Activated naive CD8-positive, alpha-beta T cell treated with anti-CD3 and anti-CD28 coated beads, Interleukin-2, amount 50 U/mL, for 24 hours (primary cell): ENCODE results near the gene SBF2.
A peak's percentile ranks its signal among the peaks of the same experiment; 100 is the strongest.
"Not testable (repeated sequence)": the region's sequence is repeated elsewhere in the genome, so short reads cannot be mapped to it uniquely, and the experiment has no call there.

Source experiments
- ATAC-seq: fragments of 150-1000 bp; cut with Tn5 transposase; one replicate; pipeline ENCODE4 v1.10.0; 2021
- DNase-seq: peaks from one replicate; pipeline ENCODE4 v3.0.0; 2021
- H3K27ac Mint-ChIP-seq: one replicate; pipeline ENCODE4 v1.8.0; 2021; ENCODE audit warnings: mild to moderate bottlenecking, mixed read lengths
- H3K27me3 Mint-ChIP-seq: one replicate; pipeline ENCODE4 v1.8.0; 2021; ENCODE audit warnings: mixed read lengths
- H3K36me3 Mint-ChIP-seq: one replicate; pipeline ENCODE4 v1.8.0; 2021; ENCODE audit warnings: low read depth, mixed read lengths
- H3K4me1 Mint-ChIP-seq: one replicate; pipeline ENCODE4 v1.8.0; 2021; ENCODE audit warnings: mixed read lengths
- H3K4me3 Mint-ChIP-seq: one replicate; pipeline ENCODE4 v1.8.0; 2021; ENCODE audit warnings: mild to moderate bottlenecking, moderate library complexity, mixed read lengths
- H3K9me3 Mint-ChIP-seq: one replicate; pipeline ENCODE4 v1.8.0; 2021; ENCODE audit warnings: mixed read lengths

SBF2 gene

DNA sequence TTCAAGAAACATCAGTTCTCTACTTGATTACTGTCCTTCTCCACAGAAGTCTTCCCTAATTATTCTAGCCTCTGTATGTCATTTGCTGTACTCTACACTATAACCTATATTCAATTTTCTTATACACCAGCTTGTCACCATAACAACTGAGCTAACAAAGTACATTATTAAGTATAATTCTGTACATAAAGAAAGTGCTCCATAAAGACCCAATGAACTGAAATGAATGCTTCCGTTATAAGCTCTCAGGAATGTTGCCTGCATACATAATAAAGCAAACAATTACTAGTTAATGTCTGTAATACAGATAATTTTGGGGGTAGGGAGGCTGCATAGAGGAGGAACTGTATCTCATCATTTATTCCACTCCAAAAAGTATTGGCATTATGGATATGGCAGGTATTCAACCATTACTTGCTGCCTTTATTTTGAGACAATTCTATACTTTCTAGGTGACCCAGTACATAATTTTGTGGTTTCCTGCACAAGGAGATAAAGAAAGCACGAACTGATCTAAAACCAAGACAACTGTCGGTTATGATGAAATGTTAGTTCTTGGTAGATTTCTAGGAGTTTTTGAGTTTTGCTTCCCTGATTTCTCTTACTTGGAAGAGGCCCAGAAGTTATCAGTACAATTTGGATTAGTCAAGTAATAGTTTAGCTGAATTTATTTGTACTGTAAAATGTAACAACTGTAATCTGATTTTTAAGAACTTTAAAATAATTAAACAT is 202.5 kb downstream of the SBF2 start:
- H3K4me1 Mint-ChIP-seq, result peaks cover 7% of the 10 kb centered on the region
- H3K27ac Mint-ChIP-seq, result no peak overlapping the region
- no peaks in the 10 kb centered on the region for H3K9me3 Mint-ChIP-seq
- no peak for ATAC-seq
- H3K4me3 Mint-ChIP-seq, result no peak overlapping the region
- no peaks in the 10 kb centered on the region for H3K27me3 Mint-ChIP-seq
- no peak for DNase-seq
- no peaks in the 10 kb centered on the region for H3K36me3 Mint-ChIP-seq

DNA sequence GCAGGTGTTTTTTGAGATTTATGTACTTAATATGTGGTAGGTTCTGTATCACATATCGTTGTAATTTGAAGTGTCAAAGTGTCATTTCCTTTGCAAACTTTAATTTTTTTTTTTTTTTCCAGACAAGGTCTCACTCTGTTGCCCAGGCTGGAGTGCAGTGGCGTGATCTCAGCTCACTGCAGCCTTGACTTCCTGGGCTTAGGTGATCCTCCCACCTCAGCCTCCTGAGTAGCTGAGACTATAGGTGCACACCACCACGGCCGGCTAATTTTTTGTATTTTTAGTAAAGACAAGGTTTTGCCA is 206.1 kb downstream of the SBF2 start:
- H3K4me3 Mint-ChIP-seq, DNase-seq, H3K36me3 Mint-ChIP-seq, H3K27me3 Mint-ChIP-seq, H3K4me1 Mint-ChIP-seq, ATAC-seq, H3K27ac Mint-ChIP-seq: not testable (repeated sequence)
- peaks cover 26% of the 10 kb centered on the region for H3K9me3 Mint-ChIP-seq

DNA sequence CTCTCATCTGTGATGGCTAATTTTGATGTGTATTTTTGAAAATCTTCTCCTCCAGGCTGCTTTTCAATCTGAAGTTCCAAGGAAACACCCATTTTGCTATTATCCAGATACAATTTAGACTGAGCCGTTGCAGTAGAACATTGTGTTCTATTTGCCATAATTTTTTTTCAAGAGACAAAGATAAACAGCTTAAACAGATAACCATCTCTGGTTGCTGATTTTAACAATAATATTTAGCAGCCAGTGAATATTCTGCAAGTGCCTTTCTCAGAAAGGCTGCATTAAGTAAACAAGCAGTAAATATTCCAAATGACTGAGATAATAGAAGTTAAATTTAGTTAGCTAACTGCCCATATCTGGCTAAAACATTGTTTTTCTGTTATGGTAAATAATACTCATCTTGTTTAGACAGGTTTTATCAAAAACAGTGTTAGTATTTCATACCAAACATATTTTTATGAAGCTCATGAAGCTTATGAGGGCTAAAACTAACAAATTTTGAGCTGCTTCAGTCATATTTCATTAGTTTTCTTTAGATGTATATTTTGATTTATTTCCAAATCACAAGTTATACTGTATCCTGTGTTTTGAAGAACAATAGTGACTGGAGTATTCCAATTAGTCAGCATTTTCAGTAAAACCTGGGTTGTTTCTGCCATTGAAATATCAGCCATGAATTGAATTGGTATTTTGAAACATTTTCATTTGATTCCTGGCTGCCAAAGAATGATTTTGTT is 206.7 kb downstream of the SBF2 start:
- Mint-ChIP-seq H3K9me3 (peaks cover 30% of the 10 kb centered on the region), H3K4me3 (no peak overlapping the region), H3K4me1 (peaks cover 7% of the 10 kb centered on the region), H3K27me3 (no peaks in the 10 kb centered on the region), H3K36me3 (no peaks in the 10 kb centered on the region), H3K27ac (no peak overlapping the region)
- DNase-seq, result no peak
- no peak for ATAC-seq

DNA sequence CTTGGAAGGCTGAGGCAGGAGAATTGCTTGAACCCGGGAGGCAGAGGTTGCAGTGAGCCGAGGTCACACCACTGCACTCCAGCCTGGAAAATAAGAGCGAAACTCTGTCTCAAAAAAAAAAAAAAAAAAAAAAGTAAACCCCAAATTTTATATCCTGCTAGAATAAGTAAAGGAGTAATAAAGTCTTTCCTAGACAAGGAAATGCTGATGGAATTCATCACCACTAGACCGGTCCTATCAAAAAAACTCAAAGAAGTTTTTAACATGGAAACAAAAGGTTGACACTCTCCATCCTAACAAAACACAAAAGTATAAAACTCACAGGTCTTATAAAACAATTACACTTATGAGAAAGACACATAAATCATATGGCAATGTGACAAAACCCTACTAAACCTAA is 213.9 kb downstream of the SBF2 start:
- Mint-ChIP-seq H3K27me3 (no peaks in the 10 kb centered on the region), H3K36me3 (peaks cover 6% of the 10 kb centered on the region)
- no peak for ATAC-seq

GRCh38 chr11:10076458-10077141 is 217.4 kb downstream of the SBF2 start:
- Mint-ChIP-seq H3K27me3 (no peaks in the 10 kb centered on the region), H3K4me3 (no peak overlapping the region), H3K9me3 (peaks cover 24% of the 10 kb centered on the region), H3K27ac (no peak overlapping the region), H3K4me1 (no peaks in the 10 kb centered on the region), H3K36me3 (peaks cover 6% of the 10 kb centered on the region)
- ATAC-seq, result no peak
- peak; percentile 44 for DNase-seq

More for the DNA sequence above, 213.9 kb downstream of the SBF2 start:
- DNase-seq, result no peak
- peaks cover 50% of the 10 kb centered on the region for H3K9me3 Mint-ChIP-seq
- H3K4me3 Mint-ChIP-seq, result no peak overlapping the region
- H3K4me1 Mint-ChIP-seq, result no peaks in the 10 kb centered on the region
- no peak overlapping the region for H3K27ac Mint-ChIP-seq

- no peak for ATAC-seq
- no peaks in the 10 kb centered on the region for H3K27me3 Mint-ChIP-seq
These were observed 218.9 kb downstream of the SBF2 start for GRCh38 chr11:10075141-10075540.

GRCh38 chr11:10072841-10073240 is 221.2 kb downstream of the SBF2 start:
- no peaks in the 10 kb centered on the region for H3K36me3 Mint-ChIP-seq
- DNase-seq (no peak), ATAC-seq (no peak)
- no peaks in the 10 kb centered on the region for H3K4me1 Mint-ChIP-seq
- no peak overlapping the region for H3K4me3 Mint-ChIP-seq
- peaks cover 8% of the 10 kb centered on the region for H3K9me3 Mint-ChIP-seq
- H3K27me3 Mint-ChIP-seq, result no peaks in the 10 kb centered on the region
- no peak overlapping the region for H3K27ac Mint-ChIP-seq

More at GRCh38 chr11:10075141-10075540, 218.9 kb downstream of the SBF2 start:
- peaks cover 20% of the 10 kb centered on the region for H3K9me3 Mint-ChIP-seq
- no peak overlapping the region for H3K4me3 Mint-ChIP-seq
- H3K36me3 Mint-ChIP-seq, result peaks cover 2% of the 10 kb centered on the region
- H3K4me1 Mint-ChIP-seq, result no peaks in the 10 kb centered on the region
- no peak overlapping the region for H3K27ac Mint-ChIP-seq
- no peak for DNase-seq

GRCh38 chr11:10072142-10072541 is 221.9 kb downstream of the SBF2 start:
- no peaks in the 10 kb centered on the region for H3K36me3 Mint-ChIP-seq
- ATAC-seq, result no peak
- H3K9me3 Mint-ChIP-seq, result peaks cover 8% of the 10 kb centered on the region
- no peaks in the 10 kb centered on the region for H3K27me3 Mint-ChIP-seq
- no peak overlapping the region for H3K27ac Mint-ChIP-seq
- no peak for DNase-seq
- no peak overlapping the region for H3K4me3 Mint-ChIP-seq
- H3K4me1 Mint-ChIP-seq, result no peaks in the 10 kb centered on the region

GRCh38 chr11:10067629-10068300 is 226.3 kb downstream of the SBF2 start:
- DNase-seq (no peak), ATAC-seq (no peak)
- Mint-ChIP-seq H3K9me3 (peaks cover 14% of the 10 kb centered on the region), H3K4me3 (no peak overlapping the region), H3K27ac (no peak overlapping the region), H3K36me3 (peaks cover 2% of the 10 kb centered on the region), H3K27me3 (no peaks in the 10 kb centered on the region), H3K4me1 (no peaks in the 10 kb centered on the region)

GRCh38 chr11:10066441-10066840 is 227.6 kb downstream of the SBF2 start:
- H3K4me1 Mint-ChIP-seq, result no peaks in the 10 kb centered on the region
- H3K27me3 Mint-ChIP-seq, result no peaks in the 10 kb centered on the region
- DNase-seq, result no peak
- peaks cover 7% of the 10 kb centered on the region for H3K36me3 Mint-ChIP-seq
- no peak overlapping the region for H3K4me3 Mint-ChIP-seq
- peaks cover 26% of the 10 kb centered on the region for H3K9me3 Mint-ChIP-seq
- H3K27ac Mint-ChIP-seq, result no peak overlapping the region
- no peak for ATAC-seq

- Mint-ChIP-seq H3K36me3 (peaks cover 13% of the 10 kb centered on the region), H3K27me3 (no peaks in the 10 kb centered on the region), H3K4me3 (no peak overlapping the region), H3K27ac (no peak overlapping the region), H3K9me3 (peaks cover 28% of the 10 kb centered on the region), H3K4me1 (no peaks in the 10 kb centered on the region)
- ATAC-seq, result no peak
- DNase-seq, result no peak
These were observed 229.2 kb downstream of the SBF2 start for GRCh38 chr11:10064828-10065227.

- ATAC-seq (no peak), DNase-seq (no peak)
- Mint-ChIP-seq H3K36me3 (peaks cover 27% of the 10 kb centered on the region), H3K4me3 (no peak overlapping the region), H3K27ac (no peak overlapping the region), H3K4me1 (no peaks in the 10 kb centered on the region), H3K9me3 (peaks cover 47% of the 10 kb centered on the region), H3K27me3 (no peaks in the 10 kb centered on the region)
These were observed 235.7 kb downstream of the SBF2 start for GRCh38 chr11:10058356-10058755.

- Mint-ChIP-seq H3K9me3 (peaks cover 6% of the 10 kb centered on the region), H3K36me3 (peaks cover 2% of the 10 kb centered on the region), H3K4me1 (no peaks in the 10 kb centered on the region), H3K4me3 (no peak overlapping the region), H3K27ac (no peak overlapping the region), H3K27me3 (no peaks in the 10 kb centered on the region)
- DNase-seq (no peak), ATAC-seq (no peak)
These were observed 242.0 kb downstream of the SBF2 start for GRCh38 chr11:10051868-10052586.

GRCh38 chr11:10050561-10050960 is 243.5 kb downstream of the SBF2 start:
- H3K27me3 Mint-ChIP-seq, result no peaks in the 10 kb centered on the region
- H3K9me3 Mint-ChIP-seq, result peaks cover 9% of the 10 kb centered on the region
- H3K4me3 Mint-ChIP-seq, result no peak overlapping the region
- no peak overlapping the region for H3K27ac Mint-ChIP-seq
- DNase-seq (no peak), ATAC-seq (no peak)
- no peaks in the 10 kb centered on the region for H3K4me1 Mint-ChIP-seq
- no peaks in the 10 kb centered on the region for H3K36me3 Mint-ChIP-seq
